Tibial nerve (tissue), 4 donors: ENCODE data around the gene HBZ.

Experiments used
- EP300 ChIP-seq, 2 donors: sonication (generic); formaldehyde crosslinking; IDR thresholded peaks; one replicate each; pipeline ENCODE4 v1.6.1; 2017; ENCODE audit warnings: antibody characterized with exemption in 2 of 2, mild to moderate bottlenecking in 1 of 2
- POLR2A ChIP-seq, 2 donors: fragments of 450-650 bp; IDR thresholded peaks; one replicate each; pipeline ENCODE4 v1.6.1; 2017; ENCODE audit warnings: antibody characterized with exemption in 2 of 2, mild to moderate bottlenecking in 2 of 2, moderate library complexity in 2 of 2
- TF ChIP-seq, protein P1 (sequence below), 5 experiments: fragments of 200-600 bp in 3 of 5; fragments of 450-650 bp in 2 of 5; sonication (generic) in 3 of 5; IDR thresholded peaks; one replicate each; pipeline ENCODE4 v1.5.1; 2016 to 2019; ENCODE audit warnings: antibody characterized with exemption in 5 of 5, mild to moderate bottlenecking in 3 of 5, moderate library complexity in 2 of 5

DNA sequence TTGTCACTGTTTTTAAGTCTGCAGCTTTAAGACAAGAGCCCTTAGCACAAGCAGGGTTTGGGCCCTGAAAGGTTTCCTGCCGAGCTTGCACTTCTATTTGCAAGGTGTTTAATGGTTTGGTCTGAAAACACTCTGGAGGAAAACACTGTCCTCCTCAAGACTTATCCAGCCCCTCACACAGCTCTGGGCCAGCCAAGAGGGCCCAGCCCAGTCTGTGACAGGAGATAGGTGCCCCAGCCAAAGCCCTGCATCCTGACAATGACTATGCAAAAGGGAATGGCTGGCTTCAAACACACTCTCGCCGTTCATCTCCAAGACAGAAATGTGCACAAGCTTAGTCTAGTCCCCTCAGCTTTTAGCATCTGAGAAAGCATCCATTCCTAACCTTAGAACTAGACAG lies 47.5 kb upstream of the HBZ start:
- TF ChIP-seq, protein P1, sequence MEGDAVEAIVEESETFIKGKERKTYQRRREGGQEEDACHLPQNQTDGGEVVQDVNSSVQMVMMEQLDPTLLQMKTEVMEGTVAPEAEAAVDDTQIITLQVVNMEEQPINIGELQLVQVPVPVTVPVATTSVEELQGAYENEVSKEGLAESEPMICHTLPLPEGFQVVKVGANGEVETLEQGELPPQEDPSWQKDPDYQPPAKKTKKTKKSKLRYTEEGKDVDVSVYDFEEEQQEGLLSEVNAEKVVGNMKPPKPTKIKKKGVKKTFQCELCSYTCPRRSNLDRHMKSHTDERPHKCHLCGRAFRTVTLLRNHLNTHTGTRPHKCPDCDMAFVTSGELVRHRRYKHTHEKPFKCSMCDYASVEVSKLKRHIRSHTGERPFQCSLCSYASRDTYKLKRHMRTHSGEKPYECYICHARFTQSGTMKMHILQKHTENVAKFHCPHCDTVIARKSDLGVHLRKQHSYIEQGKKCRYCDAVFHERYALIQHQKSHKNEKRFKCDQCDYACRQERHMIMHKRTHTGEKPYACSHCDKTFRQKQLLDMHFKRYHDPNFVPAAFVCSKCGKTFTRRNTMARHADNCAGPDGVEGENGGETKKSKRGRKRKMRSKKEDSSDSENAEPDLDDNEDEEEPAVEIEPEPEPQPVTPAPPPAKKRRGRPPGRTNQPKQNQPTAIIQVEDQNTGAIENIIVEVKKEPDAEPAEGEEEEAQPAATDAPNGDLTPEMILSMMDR (IDR thresholded peaks at IDR 0.05) = no peak
- TF ChIP-seq EP300 (IDR thresholded peaks at IDR 0.05) (no peak), POLR2A (IDR thresholded peaks at IDR 0.05) (no peak)
